BE2C (cell line): ENCODE results near the gene AEBP2.
A peak's percentile ranks its signal among the peaks of the same experiment; 100 is the strongest.

Experiments used
- DNase-seq: peaks from one replicate; pipeline ENCODE4 v3.0.0-alpha.2; 2020
- H3K27me3 ChIP-seq: fragments of 250-450 bp; sonication (Bioruptor Pico); 2 replicates; pipeline ENCODE4 v1.5.1; 2020; ENCODE audit warnings: mild to moderate bottlenecking
- H3K36me3 ChIP-seq: fragments of 250-450 bp; sonication (Bioruptor Pico); 2 replicates; pipeline ENCODE4 v1.5.1; 2020; ENCODE audit warnings: mild to moderate bottlenecking
- H3K4me1 ChIP-seq: fragments of 250-450 bp; sonication (Bioruptor Pico); 2 replicates; pipeline ENCODE4 v1.5.1; 2020
- H3K4me3 ChIP-seq: 2 replicates; pipeline ENCODE4 v1.5.1; 2011; ENCODE audit warnings: low read depth, low read length
- H3K9me3 ChIP-seq: fragments of 250-450 bp; sonication (Bioruptor Pico); 2 replicates; pipeline ENCODE4 v1.5.1; 2020
- TF ChIP-seq, protein P1 (sequence below): IDR thresholded peaks from 2 replicates; pipeline ENCODE4 v1.5.1; 2012; ENCODE audit warnings: mild to moderate bottlenecking, low read depth, low read length

The AEBP2 gene

DNA sequence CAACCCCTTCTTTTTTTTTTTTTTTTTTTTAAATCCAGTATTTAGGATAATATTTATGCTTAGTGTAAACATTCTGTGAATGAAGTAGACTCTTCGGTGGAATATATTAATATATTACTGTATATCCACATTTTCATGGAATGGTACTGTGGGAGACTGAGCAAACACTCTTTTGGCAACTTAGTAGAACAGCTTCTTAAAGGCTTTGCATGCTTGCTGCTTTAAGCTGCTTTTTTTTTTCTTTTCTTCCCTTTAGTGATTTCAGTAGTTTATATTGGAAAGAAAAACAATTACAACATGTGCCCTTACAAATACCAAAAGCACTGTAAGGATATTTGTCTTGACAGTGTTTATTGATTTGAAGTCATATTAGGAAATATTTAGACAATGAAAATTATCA lies 78.9 kb downstream of the AEBP2 start:
- TF ChIP-seq, protein P1, sequence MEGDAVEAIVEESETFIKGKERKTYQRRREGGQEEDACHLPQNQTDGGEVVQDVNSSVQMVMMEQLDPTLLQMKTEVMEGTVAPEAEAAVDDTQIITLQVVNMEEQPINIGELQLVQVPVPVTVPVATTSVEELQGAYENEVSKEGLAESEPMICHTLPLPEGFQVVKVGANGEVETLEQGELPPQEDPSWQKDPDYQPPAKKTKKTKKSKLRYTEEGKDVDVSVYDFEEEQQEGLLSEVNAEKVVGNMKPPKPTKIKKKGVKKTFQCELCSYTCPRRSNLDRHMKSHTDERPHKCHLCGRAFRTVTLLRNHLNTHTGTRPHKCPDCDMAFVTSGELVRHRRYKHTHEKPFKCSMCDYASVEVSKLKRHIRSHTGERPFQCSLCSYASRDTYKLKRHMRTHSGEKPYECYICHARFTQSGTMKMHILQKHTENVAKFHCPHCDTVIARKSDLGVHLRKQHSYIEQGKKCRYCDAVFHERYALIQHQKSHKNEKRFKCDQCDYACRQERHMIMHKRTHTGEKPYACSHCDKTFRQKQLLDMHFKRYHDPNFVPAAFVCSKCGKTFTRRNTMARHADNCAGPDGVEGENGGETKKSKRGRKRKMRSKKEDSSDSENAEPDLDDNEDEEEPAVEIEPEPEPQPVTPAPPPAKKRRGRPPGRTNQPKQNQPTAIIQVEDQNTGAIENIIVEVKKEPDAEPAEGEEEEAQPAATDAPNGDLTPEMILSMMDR: no peak
- Histone ChIP-seq H3K36me3 (peaks cover 13% of the 10 kb centered on the region), H3K27me3 (no peaks in the 10 kb centered on the region), H3K4me3 (no peak overlapping the region), H3K9me3 (no peaks in the 10 kb centered on the region), H3K4me1 (no peaks in the 10 kb centered on the region; the same call in 1 of the 2 replicates)
- no peak for DNase-seq

DNA sequence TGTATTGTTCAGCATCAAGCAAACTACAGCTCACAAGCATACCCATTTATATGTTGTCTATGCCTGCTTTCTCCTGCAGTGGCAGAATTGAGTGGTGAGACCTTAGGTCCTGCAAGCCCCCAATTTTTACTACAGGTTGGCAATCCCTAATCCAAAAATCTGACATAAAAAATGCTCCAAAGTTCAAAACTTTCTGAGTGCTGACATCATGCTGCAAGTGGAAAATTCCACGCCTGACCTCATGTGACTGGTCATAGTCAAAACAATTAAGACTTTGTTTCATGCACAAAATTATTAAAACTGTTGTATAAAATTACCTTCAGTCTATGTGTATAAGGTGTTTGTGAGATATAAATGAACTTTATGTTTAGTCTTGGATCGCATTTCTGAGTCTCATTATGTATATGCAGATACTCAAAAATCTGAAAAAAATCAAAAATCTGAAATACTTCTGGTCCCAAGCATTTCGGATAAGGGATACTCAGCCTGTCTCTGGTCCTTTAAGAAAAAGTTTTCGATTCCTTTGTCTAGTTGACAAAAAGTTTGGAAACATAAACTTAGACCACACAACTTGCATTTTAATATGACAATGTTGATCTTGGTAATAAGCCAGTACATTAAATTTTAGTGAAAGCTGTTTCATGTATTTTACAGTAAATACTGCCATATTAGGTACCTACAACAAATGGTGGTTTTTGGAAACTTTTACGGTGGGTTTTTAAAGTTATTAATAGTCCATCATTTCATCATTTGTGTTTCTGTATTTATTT lies 81.5 kb downstream of the AEBP2 start:
- Histone ChIP-seq H3K27me3 (no peaks in the 10 kb centered on the region), H3K4me1 (no peaks in the 10 kb centered on the region; the same call in 1 of the 2 replicates), H3K36me3 (no peaks in the 10 kb centered on the region; the same call in 1 of the 2 replicates), H3K9me3 (no peaks in the 10 kb centered on the region), H3K4me3 (no peak overlapping the region)
- no peak for DNase-seq
- TF ChIP-seq, protein P1: no peak

DNA sequence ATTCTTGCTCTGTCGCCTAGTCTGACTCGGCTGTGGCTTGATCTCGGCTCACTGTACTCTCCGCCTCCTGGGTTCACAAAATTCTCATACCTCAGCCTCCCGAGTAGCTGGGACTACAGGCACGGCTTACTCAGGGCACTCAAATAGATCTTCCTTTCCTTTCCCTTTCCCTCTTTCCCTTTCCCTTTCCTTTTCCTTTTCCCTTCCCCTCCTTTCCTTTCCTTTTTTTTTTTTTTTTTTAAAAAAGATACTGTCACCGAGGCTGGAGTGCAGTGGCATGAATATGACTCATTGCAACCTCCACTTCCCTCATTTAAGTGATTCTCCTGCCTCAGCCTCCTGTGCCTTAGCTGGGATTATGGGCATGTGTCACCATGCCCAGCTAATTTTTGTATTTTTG lies 86.0 kb downstream of the AEBP2 start:
- Histone ChIP-seq H3K4me3 (no peak overlapping the region), H3K27me3 (no peaks in the 10 kb centered on the region)

DNA sequence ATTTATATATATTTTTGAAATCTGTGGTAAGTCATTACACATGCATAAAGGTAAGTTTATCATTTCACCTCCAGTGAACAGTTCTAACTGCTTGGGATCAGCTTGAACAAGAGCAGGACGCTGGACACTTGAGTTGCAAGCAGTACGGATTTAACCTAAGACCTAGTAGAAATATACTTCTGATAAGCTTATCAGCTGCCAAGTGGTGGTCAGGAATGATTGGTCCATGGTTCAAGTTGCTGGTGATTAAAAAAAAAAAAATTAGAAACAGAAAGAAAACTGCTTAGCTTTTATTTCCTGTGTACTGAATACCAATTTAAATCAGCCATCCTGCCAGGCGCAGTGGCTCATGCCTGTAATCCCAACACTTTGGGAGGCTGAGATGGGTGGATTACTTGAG lies 88.6 kb downstream of the AEBP2 start:
- Histone ChIP-seq H3K9me3 (no peaks in the 10 kb centered on the region), H3K27me3 (no peaks in the 10 kb centered on the region), H3K4me1 (peaks cover 4% of the 10 kb centered on the region), H3K4me3 (no peak overlapping the region), H3K36me3 (no peaks in the 10 kb centered on the region)
- DNase-seq: no peak
- TF ChIP-seq, protein P1: no peak

More for the DNA sequence above, 86.0 kb downstream of the AEBP2 start:
- Histone ChIP-seq H3K4me1 (peaks cover 4% of the 10 kb centered on the region), H3K36me3 (no peaks in the 10 kb centered on the region), H3K9me3 (no peaks in the 10 kb centered on the region)
- TF ChIP-seq, protein P1: no peak
- no peak for DNase-seq

DNA sequence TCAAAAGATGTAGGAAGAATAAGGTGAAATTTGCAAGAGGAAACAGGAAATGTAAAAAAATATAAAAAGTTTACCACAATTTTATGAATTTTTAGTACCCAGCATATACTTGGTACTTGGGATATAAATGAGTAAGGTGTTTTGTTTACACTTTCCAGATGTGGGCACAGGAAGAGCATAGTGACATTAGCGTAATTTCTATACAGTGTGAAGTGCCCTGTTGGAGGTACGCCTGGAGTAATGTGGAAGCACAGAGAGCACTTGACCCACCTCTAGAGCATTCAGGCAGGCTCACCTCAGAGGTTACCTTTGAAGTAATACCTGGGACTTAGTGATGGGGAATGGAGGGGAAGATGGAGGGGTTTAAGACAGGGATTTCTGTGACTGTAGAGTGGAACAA lies 89.5 kb downstream of the AEBP2 start:
- peaks cover 4% of the 10 kb centered on the region for H3K4me1 ChIP-seq
- no peak overlapping the region for H3K4me3 ChIP-seq
- H3K36me3 ChIP-seq: no peaks in the 10 kb centered on the region
- TF ChIP-seq, protein P1: no peak
- H3K27me3 ChIP-seq: no peaks in the 10 kb centered on the region
- no peaks in the 10 kb centered on the region for H3K9me3 ChIP-seq
- no peak for DNase-seq

DNA sequence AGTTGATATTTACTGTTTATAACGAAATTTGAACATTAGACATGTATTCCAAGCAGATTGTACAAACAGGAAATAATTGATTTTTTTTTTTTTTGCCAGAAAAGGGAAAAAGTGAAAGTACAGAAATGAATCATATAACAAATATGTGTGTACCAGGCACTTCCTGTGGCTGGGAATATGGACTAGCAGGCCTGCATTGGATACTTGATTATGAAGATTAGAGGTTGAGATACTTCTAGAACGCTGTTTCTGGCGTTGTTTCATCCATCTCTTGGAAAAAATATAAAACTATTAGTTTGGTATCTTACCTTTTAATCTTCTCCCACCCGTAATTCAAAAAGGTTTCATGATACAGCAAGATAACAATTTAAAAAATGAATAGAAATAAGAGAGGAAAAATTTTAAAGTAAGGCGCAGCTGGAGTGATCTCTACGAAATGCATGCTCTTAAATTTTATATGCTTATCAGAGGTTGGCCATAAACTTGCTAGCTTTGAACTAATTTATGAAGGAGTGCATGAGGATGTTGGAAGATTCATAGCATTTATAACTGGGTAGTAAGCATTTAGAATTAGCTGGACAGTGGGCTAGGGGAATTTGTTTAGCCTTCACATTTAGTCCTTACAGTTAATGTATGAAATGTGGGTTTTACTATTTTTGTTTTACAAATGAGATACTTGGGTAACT lies 90.8 kb downstream of the AEBP2 start:
- TF ChIP-seq, protein P1: no peak
- H3K4me3 ChIP-seq: no peak overlapping the region
- no peaks in the 10 kb centered on the region for H3K27me3 ChIP-seq
- no peaks in the 10 kb centered on the region for H3K36me3 ChIP-seq
- peak; percentile 16 for DNase-seq
- peaks cover 4% of the 10 kb centered on the region for H3K4me1 ChIP-seq
- H3K9me3 ChIP-seq: no peaks in the 10 kb centered on the region
